ENCODE measurements around the gene AMMECR1L. TPM values are rescaled to one million over a fixed set of nuclear protein-coding genes. Genes with fewer than 3 reads are reported as not detected.
"Not testable (repeated sequence)": the region's sequence is repeated elsewhere in the genome, so short reads cannot be mapped to it uniquely, and the experiment has no call there.

Gene AMMECR1L
- 6.4 TPM for total RNA-seq

DNA sequence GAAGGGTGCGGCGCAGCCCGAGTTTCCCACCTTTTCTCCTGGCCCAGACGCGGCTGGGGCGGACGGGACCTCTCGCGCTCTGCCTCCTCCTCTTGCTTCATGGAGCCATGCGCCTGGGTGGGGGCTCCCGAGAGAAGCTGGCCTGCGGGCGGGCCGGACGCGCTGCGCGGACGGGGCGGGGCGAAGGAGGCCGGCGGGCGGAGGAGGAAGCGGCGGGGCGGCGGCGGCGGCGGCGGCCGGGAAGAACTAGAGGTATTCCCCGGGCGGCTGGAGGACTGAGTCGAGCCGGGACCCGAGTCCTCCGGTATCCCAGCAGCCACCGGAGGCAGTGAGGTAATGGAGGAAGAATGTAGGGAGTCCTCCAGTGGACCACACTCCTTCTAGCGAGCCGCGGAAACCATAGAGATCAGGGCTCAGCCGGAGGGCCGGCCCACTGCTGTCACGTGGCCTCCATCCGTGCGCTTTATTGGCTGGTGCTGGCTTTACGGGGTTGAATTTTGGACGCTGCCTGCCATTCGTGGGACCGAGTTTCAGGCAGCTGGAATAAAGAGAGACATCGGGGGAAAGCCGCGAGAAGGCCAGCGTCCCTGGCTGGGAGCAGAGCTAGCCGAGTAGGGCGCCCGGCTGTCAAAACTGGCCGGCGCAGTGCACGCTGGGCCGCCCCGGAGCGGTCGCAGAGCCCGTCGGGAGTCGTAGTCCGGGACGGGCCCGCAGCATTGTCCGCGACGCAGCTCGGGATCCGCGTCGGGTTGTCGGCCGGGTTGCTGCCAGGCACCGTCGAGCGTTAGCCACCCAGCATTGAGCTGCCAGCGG, at the start of gene AMMECR1L:
Gene AMMECR1L (minus strand): TSS at position 177 of the 813 bp plus-strand sequence. CDS start 11,722 bp downstream, outside the sequence.
- DNase-seq (ENCODE audit: low spot score) (peak; percentile 82), ATAC-seq (peak; percentile 89)

DNA sequence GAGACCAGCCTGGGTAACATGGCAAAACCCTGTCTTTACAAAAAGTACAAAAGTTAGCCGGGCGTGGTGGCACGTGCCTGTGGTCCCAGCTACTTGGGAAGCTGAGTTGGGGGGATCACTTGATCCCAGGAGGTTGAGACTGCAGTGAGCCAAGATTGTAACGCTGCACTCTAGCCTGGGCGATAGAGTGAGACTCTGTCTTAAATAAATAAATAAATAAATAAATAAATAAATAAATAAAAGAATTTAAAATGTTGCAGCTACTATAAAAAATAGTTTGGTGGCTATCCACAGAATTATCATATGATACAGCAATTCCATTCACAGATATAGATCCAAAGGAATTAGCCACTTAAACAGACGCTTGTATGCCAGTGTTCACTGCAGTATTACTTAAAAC, 49.6 kb upstream of the AMMECR1L start:
- DNase-seq (ENCODE audit: low spot score): no peak
- no peak for ATAC-seq

DNA sequence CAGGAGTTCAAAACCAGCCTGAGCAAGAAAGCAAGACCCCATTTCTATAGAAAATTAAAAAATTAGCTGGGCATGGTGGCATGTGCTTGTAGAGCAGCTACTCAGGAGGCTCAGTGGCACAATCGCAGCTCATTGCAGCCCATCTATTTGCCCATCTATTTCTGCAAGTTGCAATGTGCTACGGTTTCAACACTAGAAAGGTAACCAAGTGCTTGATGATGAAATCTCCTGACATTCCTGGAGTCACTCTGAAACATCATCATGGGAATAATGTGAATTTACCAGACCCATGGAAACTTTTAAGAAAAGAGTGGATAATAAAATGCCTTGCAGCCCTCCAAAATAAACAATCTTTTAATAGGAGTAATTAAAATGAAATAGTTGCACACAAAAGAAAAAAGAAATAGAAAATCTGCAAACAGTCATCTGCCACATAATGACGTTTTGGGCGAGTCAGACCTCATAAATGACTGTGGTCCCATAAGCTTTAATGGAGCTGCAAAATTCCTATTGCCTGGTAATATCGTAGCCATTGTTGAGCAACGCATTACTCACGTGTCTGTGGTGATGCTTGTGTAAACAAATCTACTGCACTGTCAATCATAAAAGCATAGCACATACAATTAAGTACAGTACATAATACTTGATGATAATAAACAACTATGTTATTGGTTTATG, 46.6 kb upstream of the AMMECR1L start:
- no peak for DNase-seq (ENCODE audit: low spot score)
- no peak for ATAC-seq

DNA sequence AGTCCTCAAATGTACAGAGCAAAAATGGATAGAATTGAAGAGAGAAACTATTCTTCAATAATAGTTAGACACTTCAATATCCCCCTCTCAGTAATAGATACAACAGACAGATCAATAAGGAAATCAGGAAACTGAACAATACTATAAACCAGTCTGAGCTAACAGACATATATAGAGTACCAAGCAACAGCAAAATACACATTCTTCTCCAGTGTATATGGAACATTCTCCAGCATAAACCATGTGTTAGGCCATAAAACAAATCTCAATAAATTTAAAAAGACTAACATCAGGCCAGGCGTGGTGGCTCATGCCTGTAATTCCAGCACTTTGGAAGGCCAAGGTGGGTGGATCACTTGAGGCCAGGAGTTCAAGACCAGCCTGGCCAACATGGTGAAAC, 43.7 kb upstream of the AMMECR1L start:
- no peak for ATAC-seq

GRCh38 chr2:127927384-127927783, 41.6 kb upstream of the AMMECR1L start:
- DNase-seq (ENCODE audit: low spot score) (no peak), ATAC-seq (no peak)

More for the DNA sequence above, 43.7 kb upstream of the AMMECR1L start:
- no peak for DNase-seq (ENCODE audit: low spot score)

- ATAC-seq (no peak), DNase-seq (ENCODE audit: low spot score) (no peak)
These were observed 32.2 kb upstream of the AMMECR1L start for GRCh38 chr2:127917916-127918315.

DNA sequence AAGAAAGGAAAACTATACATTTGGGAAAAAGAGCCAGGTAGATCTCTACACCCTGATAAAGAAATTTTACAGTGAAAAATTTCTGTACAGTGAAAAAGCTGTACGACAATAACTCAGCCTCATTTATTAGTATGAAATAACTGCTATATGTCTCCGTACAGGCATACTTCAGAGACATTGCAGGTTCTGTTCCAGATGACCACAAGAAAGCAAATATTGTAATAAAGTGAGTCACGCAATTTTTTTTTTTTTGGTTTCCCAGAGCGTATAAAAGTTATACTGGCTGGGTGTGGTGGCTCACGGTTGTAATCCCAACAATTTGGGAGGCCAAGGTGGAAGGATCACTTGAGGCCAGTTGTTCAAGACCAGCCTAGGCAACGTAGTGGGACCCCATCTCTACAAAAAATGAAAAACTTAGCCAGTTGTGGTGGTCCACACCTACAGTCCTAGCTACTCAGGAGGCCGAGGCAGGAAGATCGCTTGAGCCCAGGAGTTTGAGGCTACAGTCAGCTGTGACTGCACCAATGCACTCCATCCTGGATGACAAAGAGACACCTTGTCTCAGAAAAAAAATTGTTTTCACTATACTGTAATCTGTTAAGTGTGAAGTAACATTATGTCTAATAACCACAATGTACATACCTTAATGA, 28.2 kb upstream of the AMMECR1L start:
- DNase-seq (ENCODE audit: low spot score): no peak
- no peak for ATAC-seq

- DNase-seq (ENCODE audit: low spot score): no peak
- ATAC-seq: no peak
These were observed 26.0 kb upstream of the AMMECR1L start for GRCh38 chr2:127911737-127912136.

GRCh38 chr2:127910415-127910814, 24.7 kb upstream of the AMMECR1L start:
- no peak for DNase-seq (ENCODE audit: low spot score)
- no peak for ATAC-seq

- DNase-seq (ENCODE audit: low spot score) (no peak), ATAC-seq (peak; percentile 79)
These were observed 23.3 kb upstream of the AMMECR1L start for GRCh38 chr2:127909019-127909418.

GRCh38 chr2:127907733-127908400, 22.1 kb upstream of the AMMECR1L start:
- not testable (repeated sequence) for ATAC-seq; DNase-seq (ENCODE audit: low spot score)

- DNase-seq (ENCODE audit: low spot score): peak; percentile 55
These were observed 20.6 kb upstream of the AMMECR1L start for GRCh38 chr2:127906206-127906926.

DNA sequence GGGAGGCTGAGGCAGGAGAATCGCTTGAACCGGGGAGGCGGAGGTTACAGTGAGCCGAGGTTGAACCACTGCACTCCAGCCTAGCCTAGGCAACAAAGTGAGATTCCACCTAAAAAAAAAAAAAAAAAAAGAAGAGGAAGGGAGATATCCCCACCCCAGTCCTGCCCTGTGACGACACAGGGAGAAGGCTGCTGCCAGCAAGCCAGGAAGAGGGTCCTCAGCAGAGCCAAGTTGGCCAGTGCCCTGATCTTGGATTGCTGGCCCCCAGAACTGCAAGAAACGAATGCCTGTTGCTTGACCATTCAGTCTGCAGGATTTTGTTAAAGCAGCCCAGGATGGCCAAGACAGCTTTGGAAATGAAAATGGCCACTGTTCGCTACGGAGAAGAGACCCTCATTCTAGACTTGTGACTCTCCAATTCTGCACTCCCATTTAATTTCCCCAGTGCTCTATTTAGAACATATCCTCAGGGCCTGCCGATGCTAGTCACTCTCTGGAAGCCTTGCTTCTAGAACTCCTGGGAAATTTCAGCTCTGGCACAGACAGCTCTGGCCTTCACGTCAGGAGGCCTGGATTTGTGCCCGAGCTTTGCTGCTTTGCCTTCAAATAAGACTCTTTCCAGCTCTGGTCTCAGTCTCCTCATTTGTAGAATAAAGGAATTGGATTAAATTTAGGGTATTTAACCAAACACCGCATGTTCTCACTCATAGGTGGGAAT, 15.7 kb upstream of the AMMECR1L start:
- ATAC-seq: peak; percentile 72

More at GRCh38 chr2:127906206-127906926, 20.6 kb upstream of the AMMECR1L start:
- peak; percentile 74 for ATAC-seq

DNA sequence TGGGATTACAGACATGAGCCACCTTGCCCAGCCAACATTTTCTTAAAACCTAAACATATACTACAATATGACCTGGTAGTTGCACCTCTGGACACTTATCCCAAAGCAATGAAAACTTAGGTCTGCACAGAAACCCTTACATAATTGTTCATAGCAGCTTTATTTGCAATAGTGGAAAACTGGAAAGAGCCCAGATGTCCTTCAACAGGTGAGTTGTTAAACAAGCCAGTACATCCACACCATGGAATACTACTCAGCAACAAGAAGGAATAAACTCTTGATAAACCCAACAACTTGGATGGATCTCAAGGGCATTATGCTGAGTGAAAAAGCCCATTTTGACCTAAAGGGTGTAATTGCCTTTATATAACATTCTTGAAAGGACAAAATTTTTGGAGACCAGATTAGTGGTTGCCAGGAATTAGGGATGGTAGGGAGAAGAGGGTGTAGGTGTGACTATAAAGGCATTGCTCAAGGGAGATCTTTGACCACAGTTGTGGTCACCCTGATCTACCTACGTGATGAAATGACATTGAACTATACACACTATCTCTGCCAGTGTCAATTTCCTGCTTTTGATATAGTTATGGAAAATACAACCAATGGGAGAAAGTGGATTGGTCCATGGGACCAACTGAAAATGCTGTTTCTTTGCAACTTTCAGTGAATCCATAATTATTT, 11.9 kb upstream of the AMMECR1L start:
- DNase-seq (ENCODE audit: low spot score) (no peak), ATAC-seq (peak; percentile 62)

More for the DNA sequence above, 15.7 kb upstream of the AMMECR1L start:
- peak; percentile 74 for DNase-seq (ENCODE audit: low spot score)

DNA sequence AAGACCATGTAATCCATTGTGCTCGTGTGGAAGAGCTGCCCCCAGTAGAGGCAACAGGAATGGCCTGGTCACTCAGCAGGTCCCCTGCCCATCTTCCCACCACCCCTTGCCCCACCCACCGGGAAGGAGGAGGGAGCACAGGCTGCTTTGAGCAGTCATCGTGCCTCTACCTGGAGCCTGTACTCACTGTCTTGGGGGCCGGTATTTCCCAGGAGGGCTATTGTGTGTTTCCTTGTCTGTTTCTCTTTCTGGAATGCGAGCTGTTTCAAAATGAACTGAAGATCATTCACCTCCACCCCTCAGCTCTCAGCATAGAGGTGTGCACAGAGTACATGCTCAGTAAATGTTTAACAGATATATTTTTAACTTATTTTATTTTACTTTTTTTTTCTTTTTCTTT, 7.7 kb upstream of the AMMECR1L start:
- ATAC-seq: peak; percentile 75
- DNase-seq (ENCODE audit: low spot score): no peak

DNA sequence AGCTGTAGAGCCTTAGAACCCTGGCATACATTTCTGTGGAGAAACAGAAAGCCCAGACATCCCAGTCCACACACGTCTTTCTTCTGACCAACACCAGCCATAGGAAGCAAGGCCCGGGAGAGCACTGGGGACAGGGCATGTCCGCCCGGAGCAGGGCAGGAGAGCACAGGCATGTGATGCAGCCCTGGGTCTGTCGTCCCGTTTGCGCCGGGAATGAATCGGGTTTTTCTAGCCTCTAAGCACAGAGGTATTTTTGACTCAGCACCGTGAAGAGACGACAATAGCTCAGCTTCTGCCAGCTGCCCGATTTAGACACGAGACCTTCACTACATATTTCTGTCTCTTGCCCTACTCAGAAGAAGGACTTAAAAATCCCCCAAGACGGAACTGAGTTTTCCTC, 7.3 kb upstream of the AMMECR1L start:
- DNase-seq (ENCODE audit: low spot score) (no peak), ATAC-seq (peak; percentile 72)

DNA sequence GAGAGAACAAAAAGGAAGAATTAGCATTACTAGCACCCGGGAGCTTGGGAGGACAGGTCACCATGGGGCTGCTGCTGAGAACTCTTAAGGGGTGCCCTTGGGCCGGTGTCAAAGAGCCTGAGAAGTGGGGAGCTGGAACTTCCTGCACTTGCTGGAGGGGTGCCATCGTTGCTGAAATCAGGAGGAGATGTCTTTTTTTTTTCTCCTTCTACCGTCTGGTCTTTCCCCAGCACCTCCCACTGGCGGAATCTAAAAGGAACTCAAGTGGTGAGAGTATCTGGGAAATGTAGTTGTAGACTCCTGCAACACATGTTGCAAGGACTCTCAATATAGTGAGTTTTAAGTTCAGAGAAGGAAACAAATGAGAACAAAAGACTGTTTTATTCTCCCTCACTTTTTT, 6.1 kb upstream of the AMMECR1L start:
- ATAC-seq (no peak), DNase-seq (ENCODE audit: low spot score) (no peak)

GRCh38 chr2:127890756-127891155, 5.0 kb upstream of the AMMECR1L start:
- ATAC-seq; DNase-seq (ENCODE audit: low spot score): not testable (repeated sequence)

DNA sequence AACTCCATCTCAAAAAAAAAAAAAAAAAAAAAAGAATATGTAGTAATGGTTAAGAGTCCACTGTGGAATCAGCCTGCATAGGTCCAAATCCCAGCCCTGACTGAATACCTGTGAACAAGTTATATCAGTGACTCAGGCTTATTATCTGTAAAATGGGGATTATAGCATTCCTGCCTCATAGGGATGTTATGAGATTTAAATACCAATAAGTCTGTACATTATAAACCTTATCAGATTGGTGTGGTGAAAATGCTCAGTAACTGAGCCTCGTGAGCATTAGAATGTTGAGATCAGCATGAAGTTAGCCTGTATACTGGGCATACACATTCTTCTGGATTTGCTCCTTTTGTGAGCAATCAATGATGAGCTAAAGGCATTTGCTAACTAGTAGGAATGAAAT, 3.0 kb upstream of the AMMECR1L start:
- no peak for DNase-seq (ENCODE audit: low spot score)
- no peak for ATAC-seq

Data from left lobe of liver (tissue), 2 donors.